GM19372 (cell line): ENCODE results near the gene PLA2G2D.

Source experiments
- ATAC-seq: cut with Tn5 transposase; IDR thresholded peaks from one replicate; pipeline ENCODE4 v1.9.1; 2021; ENCODE audit warnings: mild to moderate bottlenecking, low read depth, moderate library complexity; ENCODE audit not compliant: unreplicated experiment

Gene PLA2G2D

GRCh38 chr1:20072771-20073170 is 46.6 kb downstream of the PLA2G2D start:
- no peak for ATAC-seq

- no peak for ATAC-seq
Observed at GRCh38 chr1:20071416-20071815, 47.9 kb downstream of the PLA2G2D start.

GRCh38 chr1:20070357-20070756 is 49.0 kb downstream of the PLA2G2D start:
- no peak for ATAC-seq

GRCh38 chr1:20069874-20070273 is 49.5 kb downstream of the PLA2G2D start, which contains the start of gene PLA2G5:
Gene PLA2G5 (plus strand): TSS chr1:20070194. CDS start chr1:20084831, 14,637 bp downstream.
- no peak for ATAC-seq

- no peak for ATAC-seq
Observed at GRCh38 chr1:20068722-20069121, 50.6 kb downstream of the PLA2G2D start.

GRCh38 chr1:20063861-20064292 is 55.5 kb downstream of the PLA2G2D start:
- no peak for ATAC-seq
